ENCODE results near the gene NUTM2G.

GRCh38 chr9:96888591-96888990 lies 40.1 kb upstream of the NUTM2G start:
- TF ChIP-seq, protein P1, sequence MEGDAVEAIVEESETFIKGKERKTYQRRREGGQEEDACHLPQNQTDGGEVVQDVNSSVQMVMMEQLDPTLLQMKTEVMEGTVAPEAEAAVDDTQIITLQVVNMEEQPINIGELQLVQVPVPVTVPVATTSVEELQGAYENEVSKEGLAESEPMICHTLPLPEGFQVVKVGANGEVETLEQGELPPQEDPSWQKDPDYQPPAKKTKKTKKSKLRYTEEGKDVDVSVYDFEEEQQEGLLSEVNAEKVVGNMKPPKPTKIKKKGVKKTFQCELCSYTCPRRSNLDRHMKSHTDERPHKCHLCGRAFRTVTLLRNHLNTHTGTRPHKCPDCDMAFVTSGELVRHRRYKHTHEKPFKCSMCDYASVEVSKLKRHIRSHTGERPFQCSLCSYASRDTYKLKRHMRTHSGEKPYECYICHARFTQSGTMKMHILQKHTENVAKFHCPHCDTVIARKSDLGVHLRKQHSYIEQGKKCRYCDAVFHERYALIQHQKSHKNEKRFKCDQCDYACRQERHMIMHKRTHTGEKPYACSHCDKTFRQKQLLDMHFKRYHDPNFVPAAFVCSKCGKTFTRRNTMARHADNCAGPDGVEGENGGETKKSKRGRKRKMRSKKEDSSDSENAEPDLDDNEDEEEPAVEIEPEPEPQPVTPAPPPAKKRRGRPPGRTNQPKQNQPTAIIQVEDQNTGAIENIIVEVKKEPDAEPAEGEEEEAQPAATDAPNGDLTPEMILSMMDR (conservative IDR thresholded peaks at IDR 0.05; ENCODE audit: low read depth, low read length): no peak
- no peak for TF ChIP-seq EZH2 (IDR thresholded peaks at IDR 0.05; ENCODE audit: low read length, unreplicated experiment)
- TF ChIP-seq EZH2phosphoT487 (IDR thresholded peaks at IDR 0.05; ENCODE audit: borderline replicate concordance, low read length): no peak

All from PC-3 (cell line).